HUES64 (cell line): ENCODE results near the gene OPN4. TPM values are rescaled to one million over a fixed set of nuclear protein-coding genes. Genes with fewer than 3 reads are reported as not detected.
A peak's percentile ranks its signal among the peaks of the same experiment; 100 is the strongest.
"Not testable (repeated sequence)": the region's sequence is repeated elsewhere in the genome, so short reads cannot be mapped to it uniquely, and the experiment has no call there.

Experiments used
- H3K27ac ChIP-seq: 2 replicates; pipeline ENCODE4 v1.7.0; 2013; ENCODE audit warnings: low read depth, low read length, inconsistent platforms
- H3K27me3 ChIP-seq: 2 replicates; pipeline ENCODE4 v1.6.1; 2013; ENCODE audit warnings: mild to moderate bottlenecking, low read length; ENCODE audit not compliant: insufficient read depth
- H3K36me3 ChIP-seq: 2 replicates; pipeline ENCODE4 v1.6.1; 2013; ENCODE audit warnings: mild to moderate bottlenecking, low read length; ENCODE audit not compliant: insufficient read depth
- H3K4me1 ChIP-seq: 2 replicates; pipeline ENCODE4 v1.6.1; 2013; ENCODE audit warnings: mild to moderate bottlenecking, low read length, moderate library complexity; ENCODE audit not compliant: insufficient read depth
- H3K4me3 ChIP-seq: 2 replicates; pipeline ENCODE4 v1.5.1; 2013; ENCODE audit warnings: mild to moderate bottlenecking, low read length, moderate library complexity
- H3K9ac ChIP-seq: 2 replicates; pipeline ENCODE4 v1.6.1; 2013; ENCODE audit warnings: mild to moderate bottlenecking, low read depth, low read length
- H3K9me3 ChIP-seq: 2 replicates; pipeline ENCODE4 v1.6.1; 2013; ENCODE audit warnings: low read depth, low read length; ENCODE audit not compliant: insufficient read depth
- WGBS: fragments of 150-250, 120-280 bp; methylation state at CpG from one replicate; pipeline ENCODE4 v1.1.7; 2013; ENCODE audit warnings: missing lambda C conversion rate; 5-methylcytosine and 5-hydroxymethylcytosine counted together
- polyA plus RNA-seq, 2 experiments: library from polyadenylated mRNA; stranded (reverse); fragments of 50-300 nt; gene quantifications; one replicate each; pipeline ENCODE4 v1.2.3, GENCODE V29; 2013

The OPN4 gene
- not detected for polyA plus RNA-seq (2013, experiment 1 of 2)
- not detected for polyA plus RNA-seq (2013, experiment 2 of 2)

GRCh38 chr10:86654411-86655172 is at the start of gene OPN4:
Gene OPN4 (plus strand): TSS chr10:86654547. CDS start chr10:86654784, 237 bp downstream.
- no peak within 1 kb of the TSS for H3K27ac ChIP-seq
- no peaks in the 10 kb centered on the region for H3K27me3 ChIP-seq
- 0 out of 2 replicates have a peak, but pooled peaks cover 7% of the 10 kb centered on the region for H3K4me1 ChIP-seq
- H3K9ac ChIP-seq = no peak within 1 kb of the TSS
- no peaks in the 10 kb centered on the region for H3K9me3 ChIP-seq
- no peaks in the 10 kb centered on the region for H3K36me3 ChIP-seq
- 95% methylated on average over 17 of the region's 17 CpGs for WGBS
- H3K4me3 ChIP-seq = no peak within 1 kb of the TSS

DNA sequence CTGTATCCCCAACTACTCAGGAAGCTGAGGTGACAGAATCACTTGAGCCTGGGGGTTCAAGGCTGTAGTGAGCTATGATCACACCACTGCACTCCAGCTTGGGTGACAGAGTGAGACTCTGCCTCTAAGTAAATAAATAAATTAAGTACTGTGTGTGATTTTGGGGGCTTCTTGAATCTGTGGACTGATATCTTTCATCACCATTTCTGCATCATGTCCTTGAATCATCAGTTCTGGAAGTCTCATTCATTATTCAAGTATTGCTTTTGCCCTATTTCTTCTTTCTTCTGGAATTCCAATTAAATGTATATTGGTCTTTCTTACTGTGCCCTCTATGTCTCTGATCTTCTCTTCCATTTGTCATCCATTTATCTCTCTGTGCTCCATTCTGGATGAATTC is 46.7 kb upstream of the OPN4 start:
- Histone ChIP-seq H3K4me3 (no peak overlapping the region), H3K4me1 (no peaks in the 10 kb centered on the region), H3K27me3 (no peaks in the 10 kb centered on the region), H3K9me3 (no peaks in the 10 kb centered on the region), H3K36me3 (no peaks in the 10 kb centered on the region), H3K27ac (no peak overlapping the region), H3K9ac (no peak overlapping the region)

GRCh38 chr10:86609920-86610319 is 44.4 kb upstream of the OPN4 start:
- no peaks in the 10 kb centered on the region for H3K27me3 ChIP-seq

DNA sequence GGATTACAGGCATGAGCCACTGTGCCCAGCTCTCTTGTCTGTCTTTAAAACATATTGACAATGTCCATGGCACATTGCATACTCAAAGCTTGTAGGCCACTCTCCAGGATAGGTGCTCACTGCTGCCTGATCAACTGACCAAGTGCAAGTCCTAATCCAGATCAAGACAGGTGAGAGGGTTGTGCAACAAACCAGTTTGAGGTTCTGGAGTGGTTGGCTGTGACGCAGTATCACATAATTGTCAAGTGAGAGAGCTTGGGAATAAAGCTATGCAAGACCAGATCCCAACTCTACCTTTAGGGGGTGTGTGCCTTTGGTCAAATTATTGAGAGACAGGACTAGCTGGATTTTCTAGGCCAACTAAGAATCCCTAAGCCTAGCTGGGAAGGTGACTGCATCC is 43.0 kb upstream of the OPN4 start:
- H3K27me3 ChIP-seq = no peaks in the 10 kb centered on the region
- no peak overlapping the region for H3K27ac ChIP-seq
- H3K4me3 ChIP-seq = no peak overlapping the region
- H3K36me3 ChIP-seq = no peaks in the 10 kb centered on the region
- no peaks in the 10 kb centered on the region for H3K4me1 ChIP-seq
- 100% methylated on average over 1 of the region's 1 CpG for WGBS
- no peak overlapping the region for H3K9ac ChIP-seq
- H3K9me3 ChIP-seq = no peaks in the 10 kb centered on the region

More at GRCh38 chr10:86609920-86610319, 44.4 kb upstream of the OPN4 start:
- H3K4me3 ChIP-seq = no peak overlapping the region
- H3K27ac ChIP-seq = no peak overlapping the region
- no peak overlapping the region for H3K9ac ChIP-seq
- H3K9me3 ChIP-seq = no peaks in the 10 kb centered on the region
- H3K36me3 ChIP-seq = no peaks in the 10 kb centered on the region
- no peaks in the 10 kb centered on the region for H3K4me1 ChIP-seq

GRCh38 chr10:86613096-86613495 is 41.3 kb upstream of the OPN4 start:
- WGBS = 92% methylated on average over 5 of the region's 5 CpGs
- Histone ChIP-seq H3K4me1 (no peaks in the 10 kb centered on the region), H3K9me3 (no peaks in the 10 kb centered on the region), H3K9ac (no peak overlapping the region), H3K4me3 (no peak overlapping the region), H3K36me3 (no peaks in the 10 kb centered on the region), H3K27me3 (no peaks in the 10 kb centered on the region), H3K27ac (no peak overlapping the region)

DNA sequence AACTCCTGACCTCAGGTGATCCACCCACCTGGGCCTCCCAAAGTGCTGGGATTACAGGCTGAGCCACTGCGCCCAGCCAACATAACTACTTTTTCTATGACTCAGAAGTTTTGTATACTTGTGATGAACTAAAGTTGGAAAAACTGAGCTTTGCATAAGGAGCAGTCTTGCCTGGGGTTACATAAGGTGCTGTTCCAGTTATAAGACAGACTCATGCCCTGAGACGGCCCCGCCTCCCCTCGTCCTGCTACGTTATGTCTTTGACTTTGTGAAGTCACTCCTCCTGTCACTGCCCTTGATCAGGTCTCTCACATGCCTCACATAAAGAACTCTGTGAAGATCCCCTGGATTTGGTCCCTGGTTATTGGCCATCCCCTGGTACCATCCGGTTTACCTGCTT is 40.4 kb upstream of the OPN4 start:
- Histone ChIP-seq H3K9me3 (no peaks in the 10 kb centered on the region), H3K9ac (no peak overlapping the region), H3K4me1 (no peaks in the 10 kb centered on the region), H3K27ac (no peak overlapping the region), H3K27me3 (no peaks in the 10 kb centered on the region), H3K4me3 (no peak overlapping the region), H3K36me3 (no peaks in the 10 kb centered on the region)
- WGBS = 91% methylated on average over 6 of the region's 6 CpGs

DNA sequence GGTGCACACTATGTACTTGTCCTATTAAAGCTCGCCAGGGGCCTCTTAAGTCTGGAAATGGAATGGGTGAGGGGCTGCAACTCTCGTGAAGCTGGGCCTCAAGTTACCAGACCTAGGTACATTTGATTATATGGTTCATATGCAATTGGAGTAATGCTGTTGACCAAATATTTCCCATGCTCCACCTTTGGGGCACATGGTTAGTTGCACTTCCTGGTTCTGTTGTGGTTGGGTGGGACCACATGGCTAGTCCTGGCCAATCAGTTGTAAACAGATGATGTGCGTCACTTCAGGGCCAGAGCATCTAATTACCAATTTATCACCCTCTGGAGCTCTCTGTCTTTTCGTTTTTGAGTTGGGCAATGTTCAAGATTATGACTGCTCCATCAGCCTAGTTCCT is 39.5 kb upstream of the OPN4 start:
- Histone ChIP-seq H3K4me1 (no peaks in the 10 kb centered on the region), H3K27ac (no peak overlapping the region), H3K36me3 (no peaks in the 10 kb centered on the region), H3K4me3 (no peak overlapping the region), H3K9me3 (no peaks in the 10 kb centered on the region), H3K27me3 (no peaks in the 10 kb centered on the region), H3K9ac (no peak overlapping the region)
- 90% methylated on average over 4 of the region's 4 CpGs for WGBS

DNA sequence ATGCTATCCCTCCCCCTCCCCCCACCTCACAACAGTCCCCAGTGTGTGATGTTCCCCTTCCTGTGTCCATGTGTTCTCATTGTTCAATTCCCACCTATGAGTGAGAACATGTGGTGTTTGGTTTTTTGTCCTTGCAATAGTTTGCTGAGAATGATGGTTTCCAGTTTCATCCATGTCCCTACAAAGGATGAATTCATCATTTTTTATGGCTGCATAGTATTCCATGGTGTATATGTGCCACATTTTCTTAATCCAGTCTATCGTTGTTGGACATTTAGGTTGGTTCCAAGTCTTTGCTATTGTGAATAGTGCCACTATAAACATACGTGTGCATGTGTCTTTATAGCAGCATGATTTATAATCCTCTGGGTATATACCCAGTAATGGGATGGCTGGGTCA is 37.1 kb upstream of the OPN4 start:
- no CpG with 5 or more reads among the region's 2 CpGs for WGBS
- not testable (repeated sequence) for H3K27me3 ChIP-seq, H3K4me1 ChIP-seq, H3K27ac ChIP-seq, H3K4me3 ChIP-seq, H3K9ac ChIP-seq, H3K36me3 ChIP-seq, H3K9me3 ChIP-seq

GRCh38 chr10:86628311-86628710 is 26.0 kb upstream of the OPN4 start:
- Histone ChIP-seq H3K9me3 (no peaks in the 10 kb centered on the region), H3K36me3 (no peaks in the 10 kb centered on the region), H3K27me3 (peaks cover 28% of the 10 kb centered on the region), H3K4me1 (no peaks in the 10 kb centered on the region), H3K4me3 (no peak overlapping the region), H3K9ac (no peak overlapping the region), H3K27ac (no peak overlapping the region)
- WGBS = 93% methylated on average over 2 of the region's 2 CpGs

GRCh38 chr10:86630079-86630478 is 24.3 kb upstream of the OPN4 start:
- Histone ChIP-seq H3K4me1 (no peaks in the 10 kb centered on the region), H3K36me3 (no peaks in the 10 kb centered on the region), H3K27me3 (peaks cover 40% of the 10 kb centered on the region), H3K9me3 (no peaks in the 10 kb centered on the region), H3K4me3 (no peak overlapping the region), H3K27ac (no peak overlapping the region), H3K9ac (no peak overlapping the region)
- 45% methylated on average over 2 of the region's 2 CpGs for WGBS

- peak overlapping the region; percentile 59 for H3K4me3 ChIP-seq
- H3K27ac ChIP-seq = no peak overlapping the region
Measured at GRCh38 chr10:86632009-86632800, 22.1 kb upstream of the OPN4 start.

More at GRCh38 chr10:86632009-86632800, 22.1 kb upstream of the OPN4 start:
- Histone ChIP-seq H3K27me3 (peaks cover 40% of the 10 kb centered on the region), H3K36me3 (no peaks in the 10 kb centered on the region), H3K9me3 (no peaks in the 10 kb centered on the region), H3K4me1 (no peaks in the 10 kb centered on the region), H3K9ac (peak overlapping the region; percentile 67)
- WGBS = 5% methylated on average over 48 of the region's 49 CpGs
